ACC112 (cell line): Measurements from ENCODE around the gene KRTAP4-2.
"Not testable (repeated sequence)": the region's sequence is repeated elsewhere in the genome, so short reads cannot be mapped to it uniquely, and the experiment has no call there.

Experiments
- H2AFZ ChIP-seq: fragments of 200-600 bp; sonication (generic); one replicate; pipeline ENCODE4 v1.6.0; 2017; ENCODE audit warnings: antibody characterized with exemption, low read length; ENCODE audit not compliant: unreplicated experiment
- H3K27ac ChIP-seq: fragments of 200-600 bp; sonication (generic); 2 replicates; pipeline ENCODE4 v1.5.1; 2014; ENCODE audit warnings: low read depth, mild to moderate bottlenecking, antibody characterized with exemption, low read length, moderate library complexity
- H3K27me3 ChIP-seq: fragments of 200-600 bp; sonication (generic); 2 replicates; pipeline ENCODE4 v1.6.1; 2014; ENCODE audit warnings: mild to moderate bottlenecking, antibody characterized with exemption, low read length, moderate library complexity, mixed read lengths; ENCODE audit not compliant: insufficient read depth
- H3K36me3 ChIP-seq: fragments of 200-600 bp; sonication (generic); 2 replicates; pipeline ENCODE4 v1.6.1; 2016; ENCODE audit warnings: mild to moderate bottlenecking, antibody characterized with exemption, low read length, moderate library complexity, mixed read lengths; ENCODE audit not compliant: insufficient read depth
- H3K4me1 ChIP-seq: fragments of 200-600 bp; sonication (generic); one replicate; pipeline ENCODE4 v1.6.1; 2016; ENCODE audit warnings: low read length, mixed read lengths; ENCODE audit not compliant: insufficient read depth, unreplicated experiment, control insufficient read depth
- H3K4me3 ChIP-seq: fragments of 200-600 bp; sonication (generic); 2 replicates; pipeline ENCODE4 v1.5.1; 2014; ENCODE audit warnings: mild to moderate bottlenecking, low read depth, low read length
- H3K79me2 ChIP-seq: fragments of 200-600 bp; sonication (generic); one replicate; pipeline ENCODE4 v1.6.0; 2016; ENCODE audit warnings: low read length; ENCODE audit not compliant: control insufficient read depth, unreplicated experiment, insufficient read depth

Gene KRTAP4-2

DNA sequence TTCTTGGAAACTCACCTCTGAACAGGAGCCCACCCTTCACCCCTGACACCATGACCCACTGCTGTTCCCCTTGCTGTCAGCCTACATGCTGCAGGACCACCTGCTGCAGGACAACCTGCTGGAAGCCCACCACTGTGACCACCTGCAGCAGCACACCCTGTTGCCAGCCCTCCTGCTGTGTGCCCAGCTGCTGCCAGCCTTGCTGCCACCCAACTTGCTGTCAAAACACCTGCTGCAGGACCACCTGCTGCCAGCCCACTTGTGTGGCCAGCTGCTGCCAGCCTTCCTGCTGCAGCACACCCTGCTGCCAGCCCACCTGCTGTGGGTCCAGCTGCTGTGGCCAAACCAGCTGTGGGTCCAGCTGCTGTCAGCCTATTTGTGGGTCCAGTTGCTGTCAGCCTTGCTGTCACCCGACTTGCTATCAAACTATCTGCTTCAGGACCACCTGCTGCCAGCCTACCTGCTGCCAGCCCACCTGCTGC, 11.9 kb upstream of the KRTAP4-2 start, which contains the start of gene KRTAP9-1:
KRTAP9-1 (plus strand) TSS at position 51 of the 482 bp plus-strand sequence; CDS start at position 51, 0 bp downstream.
- H3K4me3 ChIP-seq, H3K36me3 ChIP-seq, H3K4me1 ChIP-seq, H3K79me2 ChIP-seq, H2AFZ ChIP-seq, H3K27me3 ChIP-seq, H3K27ac ChIP-seq: not testable (repeated sequence)

DNA sequence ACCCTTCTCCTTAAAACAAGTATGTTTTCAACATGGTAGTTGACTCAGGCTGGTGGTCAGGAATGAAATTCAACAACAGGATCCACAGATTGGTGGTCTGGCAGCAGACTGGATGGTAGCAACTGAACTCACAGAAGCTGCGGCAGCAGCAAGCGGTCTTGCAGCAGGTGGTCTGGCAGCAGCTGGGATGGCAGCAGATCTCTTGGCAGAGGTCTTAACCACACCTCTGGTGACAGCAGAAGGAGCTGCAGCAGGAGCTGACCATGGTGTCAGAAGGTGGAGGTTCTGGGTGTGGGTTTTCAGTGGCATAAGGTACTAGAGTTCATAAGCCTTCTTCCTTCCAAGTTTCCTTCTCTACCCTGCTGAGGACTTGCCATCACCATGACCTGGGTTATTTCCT, 8.9 kb upstream of the KRTAP4-2 start:
- H3K27ac ChIP-seq = no peak overlapping the region

DNA sequence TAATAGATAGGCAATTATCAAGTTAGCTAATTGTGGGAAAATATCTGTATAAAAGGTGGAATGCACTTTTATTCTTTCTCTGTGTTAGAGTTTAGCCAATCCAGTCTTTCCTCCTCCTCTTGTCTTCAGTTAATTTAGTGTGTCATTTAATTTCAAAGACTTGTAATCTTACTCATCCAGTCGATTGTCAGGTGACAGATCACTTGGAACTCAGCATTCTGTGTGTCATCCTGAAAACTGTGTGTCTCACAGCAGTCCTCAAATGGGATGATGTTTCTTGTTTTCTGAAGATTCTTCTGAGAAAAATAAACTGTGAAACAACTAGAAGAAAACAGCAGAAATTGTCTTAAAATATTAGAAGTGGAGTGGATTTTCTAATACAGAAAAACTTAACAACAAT, 7.0 kb upstream of the KRTAP4-2 start:
- Histone ChIP-seq H3K27ac (no peak overlapping the region), H3K36me3 (no peaks in the 10 kb centered on the region), H3K79me2 (no peaks in the 10 kb centered on the region), H2AFZ (no peak overlapping the region), H3K4me1 (no peaks in the 10 kb centered on the region), H3K4me3 (no peak overlapping the region), H3K27me3 (no peaks in the 10 kb centered on the region)

More for the DNA sequence above, 8.9 kb upstream of the KRTAP4-2 start:
- no peaks in the 10 kb centered on the region for H3K27me3 ChIP-seq
- H2AFZ ChIP-seq = no peak overlapping the region
- H3K4me1 ChIP-seq = no peaks in the 10 kb centered on the region
- H3K79me2 ChIP-seq = no peaks in the 10 kb centered on the region
- H3K4me3 ChIP-seq = no peak overlapping the region
- H3K36me3 ChIP-seq = no peaks in the 10 kb centered on the region

DNA sequence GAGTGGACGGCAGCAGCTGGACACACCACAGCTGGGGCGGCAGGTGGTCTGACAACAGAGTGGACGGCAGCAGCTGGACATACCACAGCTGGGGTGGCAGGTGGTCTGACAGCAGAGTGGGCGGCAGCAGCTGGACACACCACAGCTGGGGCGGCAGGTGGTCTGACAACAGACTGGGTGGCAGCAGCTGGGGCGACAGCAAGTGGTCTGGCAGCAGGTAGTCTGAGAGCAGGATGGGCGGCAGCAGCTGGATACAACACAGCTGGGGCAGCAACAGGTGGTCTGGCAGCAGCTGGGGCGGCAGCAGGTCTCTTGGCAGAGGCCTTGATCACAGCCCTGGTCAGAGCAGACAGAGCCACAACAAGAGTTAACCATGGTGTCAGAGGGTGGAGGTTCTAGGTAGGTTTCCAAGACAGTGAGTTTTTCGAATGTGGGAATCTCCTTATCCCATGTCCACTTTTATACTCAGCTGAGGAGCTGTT, 6.5 kb upstream of the KRTAP4-2 start, which contains the start of gene KRTAP4-1:
KRTAP4-1 (minus strand) TSS at position 432 of the 482 bp plus-strand sequence; CDS start at position 375, 57 bp downstream.
- Histone ChIP-seq H3K4me1 (no peaks in the 10 kb centered on the region), H2AFZ (no peak within 1 kb of the TSS), H3K27me3 (no peaks in the 10 kb centered on the region), H3K79me2 (no peaks in the 10 kb centered on the region), H3K27ac (no peak within 1 kb of the TSS), H3K36me3 (no peaks in the 10 kb centered on the region), H3K4me3 (no peak within 1 kb of the TSS)

DNA sequence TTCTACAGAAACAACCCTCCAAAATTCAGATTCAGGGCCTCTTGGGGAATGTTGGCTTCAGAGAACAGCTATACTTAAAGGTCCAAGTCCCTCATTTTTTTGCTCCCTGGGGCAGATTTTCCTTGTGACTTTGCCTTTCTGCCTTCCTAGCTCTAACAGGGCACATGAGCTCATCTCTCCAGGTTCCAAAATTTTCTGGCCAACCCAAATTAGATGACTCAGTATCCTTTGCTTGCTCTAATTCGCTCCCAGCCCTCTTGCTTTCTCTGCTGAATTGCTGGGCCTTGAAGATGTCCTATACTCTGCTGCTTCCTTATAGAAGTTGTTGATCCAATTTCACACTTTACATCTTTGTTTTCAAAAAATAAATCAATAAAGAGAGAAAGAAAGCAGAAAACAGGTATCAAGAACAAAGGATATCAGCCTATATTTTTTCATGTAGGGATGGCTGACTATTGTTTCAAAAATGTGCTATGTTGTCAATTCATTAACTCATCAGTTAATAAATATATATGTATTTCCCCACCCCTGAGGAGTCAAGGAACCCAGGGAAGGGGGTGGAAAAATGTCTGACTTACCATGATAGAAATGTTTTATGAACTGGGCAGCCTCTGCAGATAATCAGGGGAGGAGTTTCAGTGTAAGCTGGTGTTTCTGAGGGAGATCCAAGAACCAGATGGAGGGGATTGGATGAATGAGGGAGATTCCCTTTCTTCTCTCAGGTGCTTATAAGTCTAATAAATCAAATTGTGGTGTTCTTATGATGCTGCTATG, 1.0 kb upstream of the KRTAP4-2 start:
- H3K27me3 ChIP-seq = no peaks in the 10 kb centered on the region
- peaks cover 8% of the 10 kb centered on the region for H3K4me1 ChIP-seq
- peak overlapping the region; percentile 27 for H2AFZ ChIP-seq
- no peaks in the 10 kb centered on the region for H3K36me3 ChIP-seq
- H3K79me2 ChIP-seq = no peaks in the 10 kb centered on the region
- peak overlapping the region; percentile 61 for H3K27ac ChIP-seq
- H3K4me3 ChIP-seq = no peak overlapping the region

DNA sequence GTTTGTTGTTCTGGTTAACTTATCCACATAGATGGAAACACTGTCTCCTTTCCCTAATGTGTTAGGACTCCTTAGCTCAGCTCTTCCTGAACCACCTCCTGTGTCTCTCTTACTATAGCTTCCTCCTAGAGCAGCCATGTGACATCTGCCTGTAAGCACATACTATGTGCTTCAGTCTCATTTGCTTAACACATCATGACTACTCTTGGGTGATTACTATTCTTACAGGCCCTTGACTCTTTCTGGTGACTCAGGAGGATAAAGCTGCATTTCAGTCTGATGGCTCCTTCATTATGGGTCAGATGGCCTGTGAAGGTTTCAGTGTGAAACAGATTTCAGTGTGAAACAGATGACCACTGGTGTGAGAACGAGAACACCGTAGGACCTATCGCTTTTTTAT, 320 bp upstream of the KRTAP4-2 start:
- Histone ChIP-seq H3K27me3 (no peaks in the 10 kb centered on the region), H3K36me3 (no peaks in the 10 kb centered on the region), H3K79me2 (no peaks in the 10 kb centered on the region), H3K4me3 (no peak overlapping the region), H2AFZ (peak overlapping the region; percentile 27), H3K27ac (peak overlapping the region; percentile 61), H3K4me1 (peaks cover 8% of the 10 kb centered on the region)

DNA sequence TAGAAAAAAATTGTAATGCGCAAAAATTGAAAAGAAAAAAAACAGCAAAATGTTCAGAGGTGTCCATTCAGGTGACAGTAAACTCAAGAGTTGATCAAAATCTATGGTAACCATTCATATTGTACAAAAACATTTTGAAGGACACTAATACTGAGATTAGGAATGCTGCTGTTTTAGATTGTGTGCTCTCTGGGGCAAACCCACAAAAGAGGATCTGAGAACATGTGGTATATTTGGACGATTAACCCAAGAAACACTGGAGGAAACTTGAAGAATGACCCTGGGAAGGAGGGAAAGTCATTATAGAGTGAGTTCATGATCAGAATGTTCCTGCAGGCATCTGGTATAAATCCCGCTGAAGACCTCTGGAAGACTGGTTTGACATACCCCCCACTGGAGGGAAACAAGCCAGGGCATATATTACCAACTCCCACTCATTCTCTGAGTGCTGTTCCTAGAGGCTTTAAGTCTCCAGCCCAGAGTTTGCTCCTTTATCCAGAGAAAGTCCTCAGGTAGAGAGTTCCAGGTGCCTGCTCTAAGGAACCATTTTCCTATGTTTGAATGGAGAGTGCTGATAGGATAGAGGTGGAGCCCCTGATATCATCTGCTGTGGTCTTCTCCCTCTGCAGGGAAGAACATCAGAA, 1.2 kb downstream of the KRTAP4-2 start:
- Histone ChIP-seq H3K4me1 (peaks cover 8% of the 10 kb centered on the region), H3K27me3 (no peaks in the 10 kb centered on the region), H3K4me3 (no peak overlapping the region), H3K27ac (no peak overlapping the region), H3K36me3 (no peaks in the 10 kb centered on the region), H2AFZ (no peak overlapping the region), H3K79me2 (no peaks in the 10 kb centered on the region)

DNA sequence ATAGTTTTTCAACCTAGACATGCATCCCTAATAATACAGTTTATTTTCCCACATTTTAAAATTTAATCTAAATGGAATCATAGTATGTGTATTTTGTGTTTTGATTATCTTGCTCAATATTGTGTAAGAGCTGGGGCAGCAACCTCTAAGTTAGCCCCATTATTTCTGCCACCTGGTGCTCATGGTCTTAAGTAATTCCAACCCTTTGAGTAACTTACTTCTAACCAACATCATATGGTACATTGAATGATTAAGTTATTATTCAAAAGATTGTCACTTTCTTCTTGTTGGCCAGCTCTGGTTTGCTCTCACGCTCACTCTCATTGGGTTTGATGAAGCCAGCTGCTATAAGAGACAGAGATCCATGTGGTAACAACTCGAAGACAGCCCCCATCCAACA, 6.1 kb downstream of the KRTAP4-2 start:
- no peaks in the 10 kb centered on the region for H3K4me1 ChIP-seq
- H3K4me3 ChIP-seq = no peak overlapping the region
- no peaks in the 10 kb centered on the region for H3K79me2 ChIP-seq
- H3K27ac ChIP-seq = no peak overlapping the region
- H3K27me3 ChIP-seq = no peaks in the 10 kb centered on the region
- no peaks in the 10 kb centered on the region for H3K36me3 ChIP-seq
- no peak overlapping the region for H2AFZ ChIP-seq

DNA sequence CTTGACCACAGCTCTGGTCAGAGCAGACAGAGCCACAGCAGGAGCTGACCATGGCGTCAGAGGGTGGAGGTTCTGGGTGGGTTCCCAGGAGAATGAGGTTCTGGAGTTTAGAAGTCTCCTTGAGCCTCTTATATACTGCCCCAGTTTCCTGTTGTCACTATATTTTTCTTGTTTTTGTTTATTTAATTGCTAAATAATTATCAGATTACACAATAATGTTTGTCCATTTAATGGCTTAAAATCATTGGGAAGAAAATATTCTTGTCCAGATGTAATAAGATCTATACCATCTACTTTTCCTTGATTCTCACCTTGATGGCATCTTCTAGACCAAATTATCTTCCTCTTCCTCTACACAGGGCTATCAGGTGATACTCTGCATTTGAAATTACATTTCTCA, 9.9 kb downstream of the KRTAP4-2 start, which contains the start of gene KRTAP4-3:
KRTAP4-3 (minus strand) TSS at position 101 of the 400 bp plus-strand sequence; CDS start at position 52, 49 bp downstream.
- H3K27ac ChIP-seq = no peak within 1 kb of the TSS
- no peaks in the 10 kb centered on the region for H3K4me1 ChIP-seq
- H2AFZ ChIP-seq = no peak within 1 kb of the TSS
- no peak within 1 kb of the TSS for H3K4me3 ChIP-seq
- no peaks in the 10 kb centered on the region for H3K79me2 ChIP-seq
- H3K27me3 ChIP-seq = no peaks in the 10 kb centered on the region
- H3K36me3 ChIP-seq = no peaks in the 10 kb centered on the region

DNA sequence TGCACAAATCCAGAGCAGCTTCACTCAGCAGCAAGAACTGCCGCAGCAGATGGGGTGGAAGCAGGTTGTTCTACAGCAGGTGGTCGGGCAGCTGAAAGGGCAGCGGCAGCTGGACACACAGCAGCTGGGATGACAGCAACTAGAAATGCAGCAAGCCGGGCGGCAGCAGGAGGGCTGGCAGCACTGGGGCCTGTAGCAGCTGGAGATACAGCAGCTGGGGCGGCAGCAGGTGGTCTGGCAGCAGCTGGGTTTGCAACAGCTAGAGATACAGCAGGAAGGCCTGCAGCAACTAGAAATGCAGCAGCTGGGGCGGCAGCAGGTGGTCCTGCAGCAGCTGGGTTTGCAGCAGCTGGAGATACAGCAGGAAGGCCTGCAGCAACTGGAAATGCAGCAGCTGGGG, 10.5 kb downstream of the KRTAP4-2 start:
- Histone ChIP-seq H3K36me3 (no peaks in the 10 kb centered on the region), H3K79me2 (no peaks in the 10 kb centered on the region), H3K27me3 (no peaks in the 10 kb centered on the region), H3K4me1 (no peaks in the 10 kb centered on the region), H3K27ac (no peak overlapping the region), H3K4me3 (no peak overlapping the region), H2AFZ (no peak overlapping the region)
